ENCODE measurements around the gene EFCAB6.

GRCh38 chr22:43802897-43803495 lies 9.1 kb downstream of the EFCAB6 start:
- TF ChIP-seq FOXK1 (CRISPR knock-in tag; IDR thresholded peaks at IDR 0.05; ENCODE audit: borderline replicate concordance, low read depth) (no peak), ZBTB37 (CRISPR knock-in tag; IDR thresholded peaks at IDR 0.05) (no peak), FOXA1 (IDR thresholded peaks at IDR 0.05) (no peak), FOXA1 (CRISPR knock-in tag; IDR thresholded peaks at IDR 0.05) (no peak), PHF8 (CRISPR knock-in tag; IDR thresholded peaks at IDR 0.05) (no peak), ZBTB8A (CRISPR knock-in tag; IDR thresholded peaks at IDR 0.05; ENCODE audit: borderline replicate concordance, low read depth) (no peak)

Data from HepG2 (cell line).